Measurements from ENCODE around the gene LRRN4. TPM values are rescaled to one million over a fixed set of nuclear protein-coding genes. Genes with fewer than 3 reads are reported as not detected.

LRRN4 gene
- total and polyA plus RNA-seq, 2 of the 4 experiments (the other 2 are of a cell fraction), result under 0.01 to 0.19 TPM

DNA sequence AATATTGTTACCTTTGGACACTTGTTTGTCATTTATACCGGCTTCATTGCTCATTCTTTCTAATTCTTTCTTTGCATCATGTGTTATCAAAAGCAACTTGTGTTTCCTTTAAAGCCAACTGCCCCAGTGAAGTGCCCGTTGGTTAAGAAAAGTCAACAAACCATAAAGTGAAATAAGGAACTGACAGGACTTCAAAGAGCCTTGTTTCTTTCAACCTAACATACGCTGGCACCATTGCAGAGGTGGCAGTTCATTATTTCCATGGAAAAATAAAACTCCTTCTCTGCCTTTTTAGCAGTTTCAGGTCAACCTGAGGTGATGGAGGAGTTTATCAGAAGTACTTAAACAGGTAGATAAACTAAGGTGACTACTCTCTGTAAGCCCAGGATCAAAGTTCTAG, 40.2 kb upstream of the LRRN4 start:
- Histone ChIP-seq H3K79me1 (ENCODE audit: low read depth in 1 of 2, low read length in 2 of 2) (no peaks in the 10 kb centered on the region), H3K4me2 (ENCODE audit: low read depth, low read length) (no peak overlapping the region), H2BK120ac (ENCODE audit: low read depth, low read length) (no peak overlapping the region), H3K56ac (ENCODE audit: extremely low read depth, insufficient read depth, low read length) (no peak overlapping the region), H2BK5ac (ENCODE audit: low read depth, low read length, poor library complexity, severe bottlenecking) (no peak overlapping the region), H3K27ac (ENCODE audit: insufficient read depth, low read length) (no peak overlapping the region), H3K9me1 (ENCODE audit: insufficient read depth, low read length) (no peaks in the 10 kb centered on the region), H3K4ac (ENCODE audit: low read depth, low read length) (no peak overlapping the region), H3K23ac (ENCODE audit: low read depth, low read length) (no peak overlapping the region), H3K27me3 (ENCODE audit: control insufficient read depth, insufficient read depth, low read length) (no peaks in the 10 kb centered on the region; the same call in 1 of the 2 replicates), H4K20me1 (ENCODE audit: insufficient read depth, low read length) (no peaks in the 10 kb centered on the region), H3K4me1 (ENCODE audit: control insufficient read depth, insufficient read depth, low read length) (no peaks in the 10 kb centered on the region), H3K4me3 (ENCODE audit: insufficient read depth, low read depth, low read length) (no peak overlapping the region), H2BK20ac (ENCODE audit: low read depth, low read length) (no peak overlapping the region), H2AK5ac (ENCODE audit: low read depth, low read length) (no peak overlapping the region), H2BK15ac (ENCODE audit: low read depth, low read length) (no peak overlapping the region), H2AFZ (replicated peaks; ENCODE audit: low read length, poor library complexity) (no peak overlapping the region), H4K8ac (ENCODE audit: low read depth in 2 of 2, low read length in 2 of 2) (no peak overlapping the region), H3K14ac (replicated peaks; ENCODE audit: low read depth, low read length) (no peak overlapping the region), H3K9me3 (ENCODE audit: control insufficient read depth, insufficient read depth, low read length) (no peaks in the 10 kb centered on the region), H4K5ac (ENCODE audit: low read depth, low read length) (no peak overlapping the region), H3K36me3 (ENCODE audit: control insufficient read depth, insufficient read depth, low read length) (no peaks in the 10 kb centered on the region), H3K9ac (ENCODE audit: low read depth, low read length) (no peak overlapping the region), H4K91ac (ENCODE audit: insufficient read depth, low read depth, low read length) (no peak overlapping the region), H3K18ac (ENCODE audit: low read depth, low read length) (no peak overlapping the region), H2AK9ac (replicated peaks; ENCODE audit: low read depth, low read length, poor library complexity) (no peak overlapping the region)
- WGBS, 2 experiments (ENCODE audit: extremely low coverage in 2 of 2, insufficient read length in 1 of 2), result no CpG with 5 or more reads among the region's 3 CpGs
- no peak for TF ChIP-seq SMC3 (IDR thresholded peaks at IDR 0.05; ENCODE audit: low read depth, low read length)
- TF ChIP-seq, protein P1, sequence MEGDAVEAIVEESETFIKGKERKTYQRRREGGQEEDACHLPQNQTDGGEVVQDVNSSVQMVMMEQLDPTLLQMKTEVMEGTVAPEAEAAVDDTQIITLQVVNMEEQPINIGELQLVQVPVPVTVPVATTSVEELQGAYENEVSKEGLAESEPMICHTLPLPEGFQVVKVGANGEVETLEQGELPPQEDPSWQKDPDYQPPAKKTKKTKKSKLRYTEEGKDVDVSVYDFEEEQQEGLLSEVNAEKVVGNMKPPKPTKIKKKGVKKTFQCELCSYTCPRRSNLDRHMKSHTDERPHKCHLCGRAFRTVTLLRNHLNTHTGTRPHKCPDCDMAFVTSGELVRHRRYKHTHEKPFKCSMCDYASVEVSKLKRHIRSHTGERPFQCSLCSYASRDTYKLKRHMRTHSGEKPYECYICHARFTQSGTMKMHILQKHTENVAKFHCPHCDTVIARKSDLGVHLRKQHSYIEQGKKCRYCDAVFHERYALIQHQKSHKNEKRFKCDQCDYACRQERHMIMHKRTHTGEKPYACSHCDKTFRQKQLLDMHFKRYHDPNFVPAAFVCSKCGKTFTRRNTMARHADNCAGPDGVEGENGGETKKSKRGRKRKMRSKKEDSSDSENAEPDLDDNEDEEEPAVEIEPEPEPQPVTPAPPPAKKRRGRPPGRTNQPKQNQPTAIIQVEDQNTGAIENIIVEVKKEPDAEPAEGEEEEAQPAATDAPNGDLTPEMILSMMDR (conservative IDR thresholded peaks at IDR 0.05; ENCODE audit: low read depth, low read length), result no peak
- TF ChIP-seq MAZ (IDR thresholded peaks at IDR 0.05; ENCODE audit: borderline replicate concordance, low read depth, low read length), result no peak
- no peak for TF ChIP-seq CEBPB (IDR thresholded peaks at IDR 0.05; ENCODE audit: low read depth, low read length)
- TF ChIP-seq MAFK (IDR thresholded peaks at IDR 0.05; ENCODE audit: low read depth, low read length), result no peak
- TF ChIP-seq, protein P2, sequence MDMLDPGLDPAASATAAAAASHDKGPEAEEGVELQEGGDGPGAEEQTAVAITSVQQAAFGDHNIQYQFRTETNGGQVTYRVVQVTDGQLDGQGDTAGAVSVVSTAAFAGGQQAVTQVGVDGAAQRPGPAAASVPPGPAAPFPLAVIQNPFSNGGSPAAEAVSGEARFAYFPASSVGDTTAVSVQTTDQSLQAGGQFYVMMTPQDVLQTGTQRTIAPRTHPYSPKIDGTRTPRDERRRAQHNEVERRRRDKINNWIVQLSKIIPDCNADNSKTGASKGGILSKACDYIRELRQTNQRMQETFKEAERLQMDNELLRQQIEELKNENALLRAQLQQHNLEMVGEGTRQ (IDR thresholded peaks at IDR 0.05; ENCODE audit: low read depth, low read length), result no peak
- TF ChIP-seq FOS (IDR thresholded peaks at IDR 0.05; ENCODE audit: low read depth, low read length), result no peak
- no peak for TF ChIP-seq POLR2A (IDR thresholded peaks at IDR 0.05; ENCODE audit: low read depth, low read length)
- TF ChIP-seq BHLHE40 (IDR thresholded peaks at IDR 0.05; ENCODE audit: low read depth, low read length), result no peak
- no peak for TF ChIP-seq MXI1 (IDR thresholded peaks at IDR 0.05; ENCODE audit: borderline replicate concordance, low read depth, low read length)
- TF ChIP-seq RCOR1 (IDR thresholded peaks at IDR 0.05; ENCODE audit: insufficient replicate concordance, low read length), result no peak
- TF ChIP-seq, protein P3, sequence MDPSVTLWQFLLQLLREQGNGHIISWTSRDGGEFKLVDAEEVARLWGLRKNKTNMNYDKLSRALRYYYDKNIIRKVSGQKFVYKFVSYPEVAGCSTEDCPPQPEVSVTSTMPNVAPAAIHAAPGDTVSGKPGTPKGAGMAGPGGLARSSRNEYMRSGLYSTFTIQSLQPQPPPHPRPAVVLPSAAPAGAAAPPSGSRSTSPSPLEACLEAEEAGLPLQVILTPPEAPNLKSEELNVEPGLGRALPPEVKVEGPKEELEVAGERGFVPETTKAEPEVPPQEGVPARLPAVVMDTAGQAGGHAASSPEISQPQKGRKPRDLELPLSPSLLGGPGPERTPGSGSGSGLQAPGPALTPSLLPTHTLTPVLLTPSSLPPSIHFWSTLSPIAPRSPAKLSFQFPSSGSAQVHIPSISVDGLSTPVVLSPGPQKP (IDR thresholded peaks at IDR 0.05; ENCODE audit: borderline replicate concordance, low read depth, low read length), result no peak
- TF ChIP-seq CHD1 (IDR thresholded peaks at IDR 0.05; ENCODE audit: low read depth, low read length), result no peak
- no peak for TF ChIP-seq RAD21 (IDR thresholded peaks at IDR 0.05; ENCODE audit: low read length)
- no peak for TF ChIP-seq RFX5 (IDR thresholded peaks at IDR 0.05; ENCODE audit: low read depth, low read length)
- no peak for TF ChIP-seq NFE2L2 (IDR thresholded peaks at IDR 0.05; ENCODE audit: low read depth, low read length)
- dilution Hi-C loops (cut with HindIII; ENCODE audit: low sequenced_read_pairs, unreplicated experiment), result no loop called here
- BruUV-seq (replicated peaks), result no TSS peak
- in situ Hi-C loops (cut with MboI; ENCODE audit: low sequenced_read_pairs), result no loop called here
- DNase-seq (no peak), ATAC-seq (ENCODE audit: low read depth) (no peak)
- CTCF ChIA-PET, result interaction anchor here (0.6 kb wide), 1 partner anchor 569 kb away, joined by 3 read pairs; no protein-coding TSS in a partner anchor
- intact Hi-C loops (cut with micrococcal nuclease), result no loop called here
- POLR2A ChIA-PET (ENCODE audit: unreplicated experiment), result no interaction called here

Measured in IMR-90 (cell line).